NOMO-1 (cell line): ENCODE results near the gene DTX4.
"Not testable (repeated sequence)": the region's sequence is repeated elsewhere in the genome, so short reads cannot be mapped to it uniquely, and the experiment has no call there.

Experiments used
- DNase-seq, 2 experiments: peaks; one replicate each; lab custom pipeline; 2025; ENCODE audit not compliant: unreplicated experiment in 2 of 2; lab: John Stamatoyannopoulos, UW

Gene DTX4

DNA sequence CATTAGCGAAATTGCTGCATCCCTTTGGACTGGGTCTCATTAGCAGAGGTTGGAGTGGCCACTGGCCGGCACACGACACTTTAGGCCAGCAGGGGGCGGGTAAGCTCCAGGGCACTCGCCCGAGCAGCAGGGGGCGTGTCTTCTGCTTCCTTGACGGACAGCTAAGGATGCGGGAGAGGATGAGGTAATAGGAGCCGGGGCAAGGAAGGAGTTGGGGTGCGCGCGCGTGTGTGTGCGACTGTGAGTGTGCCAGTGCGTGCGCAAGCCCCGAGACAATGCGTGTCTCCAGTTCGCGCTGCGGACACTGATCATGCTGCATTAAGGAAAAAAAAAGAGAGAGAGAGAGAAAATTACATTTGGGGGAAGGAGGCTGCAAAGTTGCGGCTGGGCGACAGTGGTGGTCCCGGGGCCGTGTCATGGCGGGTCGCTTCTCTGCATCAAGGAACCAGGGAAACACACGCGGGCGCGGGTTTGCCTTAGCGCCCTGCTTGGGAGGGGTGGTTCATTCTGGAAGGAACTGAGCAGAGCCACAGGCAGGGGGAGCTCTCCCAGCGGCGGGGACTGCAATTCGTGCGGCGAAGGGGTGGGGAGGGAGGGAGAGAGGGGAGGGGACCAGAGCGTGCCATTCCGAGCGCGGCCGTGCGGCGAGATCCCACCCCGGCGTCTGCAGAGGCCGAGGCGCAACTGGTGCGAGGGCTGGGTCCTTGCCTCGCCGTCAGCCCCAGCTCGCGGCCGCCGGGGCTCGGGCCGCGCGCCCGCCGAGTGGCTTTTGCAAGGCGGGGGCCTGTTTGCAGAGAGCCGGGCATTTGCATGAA is at the start of gene DTX4:
Gene DTX4 (plus strand): TSS at position 625 of the 815 bp plus-strand sequence. CDS start 464 bp downstream, outside the sequence.
- DNase-seq = peak; percentile 86 to 94

DNA sequence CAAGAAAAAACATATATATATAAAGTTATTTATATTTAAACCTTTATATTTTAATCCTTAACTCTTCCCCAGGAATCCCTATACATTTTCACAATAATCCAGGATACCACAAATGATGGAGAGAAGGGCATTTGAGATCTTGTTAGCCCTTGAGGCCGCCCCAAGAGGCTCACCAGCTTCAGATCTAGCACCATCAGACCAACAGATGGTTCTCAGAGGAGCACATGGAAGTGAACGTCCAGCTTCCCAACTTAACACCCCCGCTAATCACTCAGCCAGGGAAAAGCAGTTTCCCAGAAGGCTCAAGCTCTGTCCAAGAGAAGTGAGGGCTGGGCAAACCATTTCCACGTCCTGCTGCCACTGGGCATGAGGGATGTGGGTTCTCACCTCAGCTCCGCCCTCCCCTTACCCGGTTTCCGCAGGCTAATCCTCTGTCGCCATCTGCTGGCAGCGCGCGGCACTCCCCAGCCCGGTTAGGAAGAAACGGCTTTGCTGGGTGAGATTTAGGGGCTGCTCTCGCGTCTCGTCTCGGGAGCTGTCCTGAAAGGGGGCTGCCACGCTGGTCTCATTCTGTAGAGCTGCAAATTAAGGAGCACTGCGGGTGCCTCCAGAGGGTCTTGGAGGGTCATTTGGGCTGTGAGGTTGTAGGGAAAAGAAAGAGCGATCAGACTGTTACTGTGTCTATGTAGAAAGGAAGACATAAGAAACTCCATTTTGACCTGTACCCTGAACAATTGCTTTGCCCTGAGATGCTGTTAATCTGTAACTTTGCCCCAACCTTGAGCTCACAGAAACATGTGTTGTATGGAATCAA is 36.1 kb upstream of the DTX4 start:
- DNase-seq = peak; percentile 54

DNA sequence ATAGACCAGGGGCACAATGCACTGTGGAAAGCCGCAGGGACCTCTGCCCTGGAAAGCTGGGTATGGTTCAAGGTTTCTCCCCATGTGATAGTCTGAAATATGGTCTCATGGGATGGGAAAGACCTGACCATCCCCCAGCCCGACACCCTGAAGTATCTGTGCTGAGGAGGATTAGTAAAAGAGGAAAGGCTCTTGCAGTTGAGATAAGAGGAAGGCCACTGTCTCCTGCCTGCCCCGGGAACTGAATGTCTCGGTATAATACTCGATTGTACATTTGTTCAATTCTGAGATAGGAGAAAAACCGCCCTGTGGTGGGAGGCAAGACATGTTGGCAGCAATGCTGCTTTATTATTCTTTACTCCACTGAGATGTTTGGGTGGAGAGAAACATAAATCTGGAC is 35.4 kb upstream of the DTX4 start:
- not testable (repeated sequence) for DNase-seq

DNA sequence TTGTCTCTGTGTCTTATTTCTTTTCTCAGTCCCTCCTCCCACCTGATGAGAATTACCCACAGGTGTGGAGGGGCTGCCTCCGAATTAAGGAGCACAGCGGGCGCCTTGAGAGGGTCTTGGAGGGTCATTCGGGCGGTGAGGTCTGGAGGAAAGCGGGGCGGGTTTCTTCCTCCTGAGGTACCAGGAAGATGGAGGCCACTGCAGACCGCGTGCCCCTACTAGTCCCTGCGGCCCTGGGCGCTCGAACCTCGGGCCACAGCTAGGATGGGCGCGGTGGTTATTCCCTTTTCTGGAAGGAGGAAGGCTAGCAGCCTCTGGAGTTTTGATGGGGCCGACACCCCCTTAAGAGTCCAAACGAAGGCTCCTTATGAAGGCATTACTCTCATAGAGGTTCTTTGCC is 34.7 kb upstream of the DTX4 start:
- DNase-seq = no peak

DNA sequence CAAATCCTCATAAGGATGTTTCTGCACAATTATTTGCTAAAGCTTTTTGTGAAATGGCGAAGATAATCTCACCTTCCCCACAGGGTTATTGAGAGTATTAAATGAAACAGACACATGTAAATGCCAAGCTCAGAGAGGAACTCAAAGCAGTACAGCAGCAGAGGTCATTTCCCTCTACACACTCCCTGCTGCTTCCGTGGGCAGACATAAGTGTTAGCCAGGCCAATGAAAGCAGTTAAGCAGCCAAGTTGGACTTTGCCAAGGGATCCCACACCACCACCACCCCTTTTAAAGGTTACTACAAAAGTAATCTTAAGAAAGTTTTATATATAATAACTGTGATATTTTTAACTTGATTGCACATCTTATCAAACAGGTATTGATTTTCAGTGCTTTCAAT is 33.3 kb upstream of the DTX4 start:
- no peak for DNase-seq

DNA sequence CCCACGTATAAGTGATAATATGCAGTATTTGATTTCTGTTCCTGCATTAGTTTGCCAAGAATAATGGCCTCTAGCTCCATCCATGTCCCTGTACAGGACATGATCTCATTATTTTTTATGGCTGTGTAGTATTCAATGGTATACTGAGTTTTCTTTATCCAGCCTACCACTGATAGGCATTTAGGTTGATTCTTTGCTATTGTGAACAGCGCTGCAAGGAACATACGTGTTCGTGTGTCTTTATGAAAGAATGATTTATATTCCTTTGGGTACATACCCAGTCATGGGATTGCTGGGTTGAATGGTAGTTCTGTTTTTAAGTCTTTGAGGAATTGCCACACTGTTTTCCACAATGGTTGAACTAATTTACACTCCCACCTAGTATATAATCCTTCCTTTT is 30.7 kb upstream of the DTX4 start:
- no peak for DNase-seq

DNA sequence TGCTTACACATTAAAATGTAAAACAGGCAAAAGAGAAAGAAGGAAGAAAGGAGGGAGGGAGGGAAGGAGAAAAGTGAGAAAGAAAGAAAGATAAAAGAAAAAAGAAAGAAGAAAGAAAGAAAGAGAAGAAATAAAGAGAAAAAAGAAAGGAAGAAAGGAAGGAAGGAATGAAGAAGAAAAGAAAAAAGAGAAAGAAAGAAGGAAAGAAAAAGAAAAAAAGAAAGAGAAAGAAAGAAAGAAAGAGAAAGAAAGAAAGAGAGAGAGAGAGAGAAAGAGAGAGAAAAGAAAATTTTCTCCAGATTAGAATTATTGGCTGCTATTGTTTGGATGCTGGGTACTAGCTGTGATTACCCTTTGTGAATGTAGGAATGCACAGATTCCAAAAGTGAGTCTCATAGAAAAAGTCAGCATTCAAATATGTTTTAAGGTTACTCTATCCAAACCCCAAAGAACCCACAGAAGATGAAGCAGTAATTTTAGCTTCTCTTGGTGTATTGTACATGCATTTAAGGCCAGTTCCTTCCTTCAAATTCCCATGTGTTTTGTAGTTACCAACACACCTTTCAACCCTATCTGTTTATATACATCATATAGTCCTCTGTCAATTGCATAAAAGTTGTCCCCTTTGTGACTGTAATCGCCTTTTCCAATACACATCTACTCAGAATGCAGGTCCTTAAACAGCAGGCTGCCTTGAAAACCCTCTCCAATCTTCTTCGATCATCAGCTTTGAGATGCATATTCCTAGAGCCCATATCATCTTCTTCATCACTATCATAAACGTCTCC is 30.1 kb upstream of the DTX4 start:
- peak in 1 of 2 experiments; percentile 40 for DNase-seq

DNA sequence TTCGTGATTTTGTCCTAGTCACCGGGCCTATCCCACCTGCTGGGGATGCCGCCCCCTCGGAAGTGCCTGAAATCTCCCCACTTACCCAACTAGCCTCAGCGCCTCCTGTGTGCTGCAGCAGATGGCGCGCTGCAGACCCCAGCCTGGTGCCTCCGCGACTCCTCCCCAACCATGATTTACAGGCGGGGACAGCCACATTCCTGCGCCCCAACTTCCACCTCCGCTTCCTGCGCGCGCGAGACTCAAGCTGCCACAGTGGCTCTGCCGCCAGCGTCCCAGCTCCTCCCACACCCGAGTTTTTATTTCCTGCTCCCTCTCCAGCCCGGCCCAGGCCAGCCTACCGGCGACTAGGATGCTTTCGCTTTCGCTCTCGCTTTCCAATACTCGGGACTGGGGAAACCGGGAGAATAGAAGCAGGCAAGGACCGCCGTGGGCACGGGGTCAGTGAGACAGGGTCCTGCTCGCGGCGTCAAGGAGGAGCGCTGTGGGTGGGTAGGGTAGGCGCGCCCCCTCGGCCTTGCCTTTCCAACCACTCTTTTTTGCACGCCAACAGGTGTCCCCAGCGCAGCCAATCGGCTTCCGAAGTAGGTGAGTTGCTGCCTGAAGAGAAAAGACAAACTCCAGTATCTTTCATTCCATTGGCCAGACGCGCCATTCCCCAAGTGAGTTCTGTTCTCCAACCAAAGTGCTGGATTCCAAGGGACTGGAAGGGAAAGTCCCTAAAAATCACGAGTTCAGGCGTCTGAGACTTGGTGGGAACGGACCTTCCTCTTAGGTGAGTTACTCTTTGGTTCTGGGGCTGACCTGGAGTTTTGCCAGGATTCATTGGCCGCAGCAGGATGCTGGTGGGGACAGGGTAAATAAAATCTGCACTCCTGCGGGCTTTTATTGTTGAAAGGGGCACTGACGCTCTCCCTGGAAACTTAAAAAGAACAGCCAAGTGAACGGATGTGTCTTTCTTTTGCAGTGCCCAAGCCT is 29.1 kb upstream of the DTX4 start, which contains the start of gene FAM111A:
Gene FAM111A (plus strand): TSS at position 327 of the 978 bp plus-strand sequence. CDS start 6,017 bp downstream, outside the sequence.
- peak; percentile 87 to 93 for DNase-seq

DNA sequence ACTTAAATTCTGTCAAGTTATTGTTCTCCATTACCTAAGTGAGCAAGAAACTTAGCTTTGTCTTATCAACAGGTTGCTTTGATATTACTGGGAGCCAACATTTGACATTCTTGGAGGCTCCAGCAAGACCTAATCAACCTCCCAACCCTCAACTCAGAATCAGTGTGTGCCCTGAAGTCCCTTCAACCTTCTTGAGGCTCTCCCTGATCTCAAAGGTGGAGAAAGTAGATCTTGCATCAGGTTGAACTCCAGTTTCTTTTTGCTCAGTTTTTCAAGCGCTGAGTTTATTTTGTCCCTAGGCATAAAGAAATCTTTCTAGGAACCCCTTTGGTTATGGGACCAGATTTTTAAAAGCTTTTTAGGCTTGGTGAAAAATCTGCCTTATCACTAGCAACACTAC is 27.8 kb upstream of the DTX4 start:
- peak in 1 of 2 experiments; percentile 18 for DNase-seq

DNA sequence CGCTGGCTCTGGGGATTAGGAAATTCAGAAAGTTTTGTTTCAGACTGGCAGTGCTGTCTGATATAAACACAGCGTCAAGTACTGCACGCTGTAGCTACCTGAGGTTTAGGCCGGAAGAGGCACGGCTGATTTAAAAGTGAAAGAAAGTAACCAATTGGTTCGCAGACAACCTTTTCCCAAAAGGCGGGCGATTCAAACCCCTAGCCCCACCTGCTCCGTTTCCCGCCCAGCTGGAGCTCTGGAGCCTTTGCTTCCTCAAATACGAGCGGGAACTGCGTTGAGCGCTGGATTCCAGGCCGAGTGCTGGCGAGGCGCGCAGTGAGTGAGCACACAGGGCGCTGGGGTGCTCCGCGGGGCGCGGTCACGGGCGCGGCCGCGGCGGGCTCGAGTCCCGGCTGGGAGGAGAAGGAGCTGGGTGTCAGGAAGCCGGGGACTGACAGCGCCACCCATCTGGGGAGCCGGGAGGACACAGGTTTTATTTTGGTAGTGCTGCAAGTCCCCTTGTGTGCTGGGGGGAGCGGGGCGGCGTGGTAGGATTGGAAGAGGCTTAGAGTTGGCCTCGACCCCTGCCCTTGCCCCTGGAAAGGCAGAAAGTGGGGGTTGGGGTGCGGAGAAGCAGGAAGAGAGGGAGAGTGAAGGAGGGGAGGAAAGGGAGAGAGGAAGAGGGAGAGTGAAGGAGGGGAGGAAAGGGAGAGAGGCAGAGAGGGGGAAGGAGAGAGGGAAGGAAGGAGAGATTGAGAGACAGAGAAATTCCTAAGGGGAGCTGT is 27.2 kb upstream of the DTX4 start:
- DNase-seq = peak; percentile 89 to 92

DNA sequence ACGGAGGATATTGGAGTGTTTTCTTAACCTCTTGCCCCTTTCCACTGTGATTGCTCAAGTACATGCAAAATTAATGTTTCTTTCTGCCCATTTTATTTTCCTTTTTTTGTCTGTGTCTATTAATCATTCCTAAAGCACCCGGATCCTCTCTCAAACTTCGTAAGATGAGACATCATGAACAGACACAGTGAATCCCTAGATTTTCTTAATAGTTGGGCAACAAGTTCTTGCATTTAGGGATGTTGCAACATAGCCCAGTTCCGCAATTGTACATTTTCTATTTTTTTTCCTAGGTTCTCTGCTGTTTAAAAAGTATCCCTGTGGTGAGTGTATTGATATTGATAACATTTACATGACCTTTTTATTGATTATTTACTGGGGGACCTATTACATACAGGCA is 26.4 kb upstream of the DTX4 start:
- DNase-seq = peak; percentile 70 to 87

DNA sequence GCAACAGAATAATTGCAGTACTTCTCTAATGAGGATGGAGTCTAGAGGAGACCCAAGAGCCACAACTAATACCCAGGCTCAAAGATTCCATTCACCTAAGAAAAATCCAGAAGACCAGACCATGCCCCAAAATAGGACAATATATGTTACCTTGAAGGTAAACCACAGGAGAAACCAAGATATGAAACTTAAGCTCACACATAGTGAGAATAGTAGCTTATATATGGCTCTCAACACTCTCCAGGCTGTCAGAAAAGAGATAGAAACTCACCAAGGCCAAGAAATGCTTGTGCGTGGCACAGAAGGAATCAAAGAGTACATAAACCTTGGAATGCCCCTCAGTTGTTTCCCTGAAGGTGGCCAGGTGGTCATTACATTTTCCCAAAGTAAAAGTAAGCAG is 20.2 kb upstream of the DTX4 start:
- no peak for DNase-seq

DNA sequence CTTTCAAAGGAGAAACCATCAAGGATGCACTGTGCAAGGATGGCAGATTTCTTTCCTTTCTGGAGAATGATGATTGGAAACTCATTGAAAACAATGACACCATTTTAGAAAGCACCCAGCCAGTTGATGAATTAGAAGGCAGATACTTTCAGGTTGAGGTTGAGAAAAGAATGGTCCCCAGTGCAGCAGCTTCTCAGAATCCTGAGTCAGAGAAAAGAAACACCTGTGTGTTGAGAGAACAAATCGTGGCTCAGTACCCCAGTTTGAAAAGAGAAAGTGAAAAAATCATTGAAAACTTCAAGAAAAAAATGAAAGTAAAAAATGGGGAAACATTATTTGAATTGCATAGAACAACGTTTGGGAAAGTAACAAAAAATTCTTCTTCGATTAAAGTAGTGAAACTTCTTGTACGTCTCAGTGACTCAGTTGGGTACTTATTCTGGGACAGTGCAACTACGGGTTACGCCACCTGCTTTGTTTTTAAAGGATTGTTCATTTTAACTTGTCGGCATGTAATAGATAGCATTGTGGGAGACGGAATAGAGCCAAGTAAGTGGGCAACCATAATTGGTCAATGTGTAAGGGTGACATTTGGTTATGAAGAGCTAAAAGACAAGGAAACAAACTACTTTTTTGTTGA is 19.5 kb upstream of the DTX4 start:
- no peak for DNase-seq

DNA sequence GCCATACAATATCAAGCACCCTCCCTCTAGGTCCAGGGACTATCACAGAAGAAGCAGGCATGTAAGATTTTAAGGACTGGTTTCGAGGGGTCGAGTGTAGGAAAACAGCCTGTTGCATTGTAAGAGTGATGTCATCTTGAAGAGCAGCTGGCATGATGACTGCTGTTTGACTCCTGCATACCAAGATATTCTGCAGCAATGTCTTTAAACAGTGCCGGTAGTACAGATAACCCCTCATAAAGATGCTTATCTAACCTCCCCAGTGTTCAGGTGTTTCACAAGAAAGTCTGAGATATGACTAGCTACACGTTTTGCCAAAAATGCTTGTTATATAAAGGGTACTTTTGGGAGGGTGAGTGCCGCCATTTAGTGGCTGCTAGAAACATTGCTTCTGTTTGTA is 17.3 kb upstream of the DTX4 start:
- DNase-seq = no peak

DNA sequence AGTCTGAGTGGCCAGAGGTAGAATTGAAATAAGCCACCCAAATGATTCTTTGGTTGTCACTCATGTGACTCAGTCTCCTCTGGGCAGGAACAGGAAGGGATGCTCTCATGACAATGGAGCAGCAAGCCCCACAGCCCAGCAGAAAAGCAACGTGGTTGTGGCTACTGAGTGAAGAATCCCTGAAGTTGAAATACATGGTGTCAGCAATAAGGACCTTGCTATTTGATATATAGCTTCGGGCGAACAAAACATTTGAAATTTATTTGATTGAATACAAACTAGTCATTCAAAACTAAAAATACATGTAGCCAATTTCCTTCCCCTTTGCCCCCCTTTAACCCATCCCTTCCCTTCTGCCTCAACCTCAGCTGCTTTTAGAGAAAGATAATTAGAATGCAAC is 14.5 kb upstream of the DTX4 start:
- no peak for DNase-seq

DNA sequence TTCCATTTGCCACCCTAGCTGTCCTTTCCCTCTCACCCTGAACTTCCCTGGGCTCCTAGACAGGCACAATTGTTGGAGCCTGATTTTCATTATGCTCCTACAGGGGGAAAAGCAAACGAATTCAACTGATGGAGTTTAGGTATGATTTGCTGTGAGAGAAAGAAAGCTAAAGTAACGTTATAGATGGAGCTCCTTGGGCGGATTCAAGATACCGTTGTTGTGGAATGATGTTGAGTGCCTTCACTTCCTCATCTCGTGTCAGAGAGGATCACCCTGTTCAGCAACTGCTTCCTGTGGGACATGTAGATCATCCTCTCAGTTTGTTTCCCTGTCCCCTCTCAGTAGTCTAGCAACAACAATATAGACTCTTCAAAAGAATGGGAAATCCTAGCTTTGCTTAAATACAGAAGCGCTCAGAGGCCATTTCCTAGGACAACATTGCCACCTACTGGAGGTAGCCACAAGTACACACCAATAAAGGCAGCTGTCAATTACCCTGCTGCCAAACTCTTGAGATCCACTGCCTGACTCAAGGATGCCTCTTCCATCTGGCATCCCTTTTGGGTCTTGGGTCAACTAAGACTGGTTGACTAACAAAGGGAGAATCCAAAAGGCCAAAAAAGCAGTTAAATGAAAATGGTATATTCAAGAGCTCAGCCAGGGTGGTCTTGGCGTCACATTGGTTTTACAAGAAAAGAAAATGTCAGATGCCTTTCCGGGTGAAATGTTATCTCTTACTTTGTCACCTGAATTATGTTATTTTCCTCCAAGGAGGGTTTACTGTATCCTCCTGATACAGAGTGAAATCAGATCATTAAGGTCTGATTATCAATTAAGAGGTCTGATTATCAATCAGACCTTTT is 13.5 kb upstream of the DTX4 start:
- peak; percentile 61 to 87 for DNase-seq

DNA sequence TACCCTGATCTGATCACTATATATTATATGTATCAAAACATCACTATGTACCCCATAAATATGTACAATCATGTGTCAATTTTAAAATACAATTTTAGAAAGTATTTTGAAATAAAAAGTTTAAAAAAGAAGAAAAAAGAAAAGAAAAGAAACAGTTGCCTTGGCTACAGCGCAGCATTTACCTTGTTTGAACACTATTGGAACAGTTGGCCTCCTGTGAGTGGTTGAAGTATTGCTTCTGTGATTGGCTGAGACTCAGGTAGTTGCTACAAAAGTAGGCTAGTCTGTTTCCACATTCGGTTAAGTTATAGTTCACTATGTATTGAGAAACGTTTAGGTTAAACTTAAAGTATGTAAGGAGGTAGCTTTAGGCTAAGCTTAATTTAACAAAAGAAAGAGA is 7.9 kb upstream of the DTX4 start:
- no peak for DNase-seq
